NCI-H1417 treated with DMSO at 0.1 percent for 48 hours (cell line): ENCODE measurements around the gene MTMR12.
"Not testable (repeated sequence)": the region's sequence is repeated elsewhere in the genome, so short reads cannot be mapped to it uniquely, and the experiment has no call there.

Experiments
- DNase-seq: peaks from one replicate; lab custom pipeline; 2025; lab: John Stamatoyannopoulos, UW

The MTMR12 gene

GRCh38 chr5:32297181-32298058, 15.3 kb downstream of the MTMR12 start:
- no peak for DNase-seq

DNA sequence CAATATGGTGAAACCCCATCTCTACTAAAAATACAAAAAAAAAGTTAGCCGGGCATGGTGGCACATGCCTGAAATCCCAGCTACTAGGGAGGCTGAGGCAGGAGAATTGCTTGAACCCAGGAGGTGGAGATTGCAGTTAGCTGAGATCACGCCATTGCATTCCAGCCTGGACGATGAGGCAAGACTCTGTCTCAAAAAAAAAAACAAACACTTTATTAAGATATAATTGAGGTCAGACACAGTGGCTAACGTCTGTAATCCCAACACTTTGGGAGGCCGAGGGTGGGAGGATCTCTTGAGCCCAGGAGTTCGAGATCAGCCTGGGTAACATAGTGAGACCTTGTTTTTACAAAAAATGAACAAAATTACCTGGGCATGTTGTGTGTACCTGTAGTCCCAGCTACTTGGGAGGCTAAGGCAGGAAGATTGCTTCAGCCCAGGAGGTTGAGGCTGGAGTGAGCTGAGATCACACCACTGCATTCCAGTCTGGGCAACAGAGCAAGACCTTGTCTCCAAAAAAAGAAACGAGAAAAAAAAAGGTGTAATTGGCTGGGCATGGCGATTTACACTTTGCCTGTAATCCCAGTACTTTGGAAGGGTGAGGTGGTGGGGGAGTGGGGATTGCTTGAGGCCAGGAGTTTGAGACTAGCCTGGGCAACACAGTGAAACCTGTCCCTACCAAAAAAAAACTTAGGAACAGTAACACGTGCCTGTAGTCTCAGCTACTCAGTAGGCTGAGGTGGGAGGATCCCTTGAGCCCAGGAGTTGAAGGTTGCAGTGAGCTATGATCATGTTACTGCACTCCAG, 16.6 kb downstream of the MTMR12 start:
- DNase-seq, result not testable (repeated sequence)

DNA sequence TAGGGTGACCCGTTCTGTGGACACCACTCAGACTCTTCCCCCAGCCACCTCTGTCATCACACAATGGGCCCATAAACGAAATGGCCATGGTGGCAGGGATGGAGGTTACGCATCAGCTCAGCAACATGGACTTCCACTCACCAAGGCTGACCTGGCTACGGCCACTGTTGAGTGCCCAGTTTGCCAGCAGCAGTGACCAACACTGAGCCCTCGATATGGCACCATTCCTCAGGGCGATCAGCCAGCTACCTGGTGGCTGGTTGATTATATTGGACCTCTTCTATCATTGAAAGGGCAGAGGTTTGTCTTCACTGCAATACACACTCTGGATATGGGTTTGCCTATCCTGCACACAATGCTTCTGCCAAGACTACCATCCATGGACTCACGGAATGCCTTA, 21.1 kb downstream of the MTMR12 start:
- DNase-seq, result no peak

GRCh38 chr5:32290922-32291321, 21.8 kb downstream of the MTMR12 start:
- DNase-seq, result no peak

DNA sequence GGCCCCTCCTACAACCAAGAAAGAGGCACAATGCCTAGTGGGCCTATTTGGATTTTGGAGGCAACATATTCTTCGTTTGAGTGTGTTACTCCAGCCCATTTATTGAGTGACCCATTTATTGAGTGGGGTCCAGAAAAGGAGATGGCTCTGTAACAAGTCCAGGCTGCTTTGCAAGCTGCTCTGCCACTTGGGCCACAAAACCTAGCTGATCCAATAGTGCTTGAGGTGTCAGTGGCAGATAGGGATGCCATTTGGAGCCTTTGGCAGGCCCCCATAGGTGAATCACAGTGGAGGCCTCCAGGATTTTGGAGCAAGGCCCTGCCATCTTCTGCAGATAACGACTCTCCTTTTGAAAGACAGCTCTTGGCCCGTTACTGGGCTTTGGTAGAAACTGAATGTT, 22.2 kb downstream of the MTMR12 start:
- not testable (repeated sequence) for DNase-seq

DNA sequence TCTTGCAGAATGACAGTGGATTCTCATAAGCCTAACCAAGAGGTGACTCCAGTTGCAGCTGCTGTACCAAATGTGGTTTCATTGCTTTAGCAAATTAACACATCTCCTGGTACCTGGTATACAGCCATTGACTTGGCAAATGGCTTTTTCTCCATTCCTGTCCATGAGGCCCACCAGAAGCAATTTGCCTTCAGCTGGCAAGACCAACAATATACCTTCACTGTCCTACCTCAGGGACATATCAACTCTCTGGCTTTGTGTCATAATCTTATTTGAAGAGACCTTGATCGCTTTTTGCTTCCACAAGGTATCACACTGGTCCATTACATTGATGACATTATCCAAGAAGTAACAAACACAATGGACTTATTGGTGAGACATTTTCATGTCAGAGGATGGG, 22.8 kb downstream of the MTMR12 start:
- DNase-seq, result not testable (repeated sequence)

DNA sequence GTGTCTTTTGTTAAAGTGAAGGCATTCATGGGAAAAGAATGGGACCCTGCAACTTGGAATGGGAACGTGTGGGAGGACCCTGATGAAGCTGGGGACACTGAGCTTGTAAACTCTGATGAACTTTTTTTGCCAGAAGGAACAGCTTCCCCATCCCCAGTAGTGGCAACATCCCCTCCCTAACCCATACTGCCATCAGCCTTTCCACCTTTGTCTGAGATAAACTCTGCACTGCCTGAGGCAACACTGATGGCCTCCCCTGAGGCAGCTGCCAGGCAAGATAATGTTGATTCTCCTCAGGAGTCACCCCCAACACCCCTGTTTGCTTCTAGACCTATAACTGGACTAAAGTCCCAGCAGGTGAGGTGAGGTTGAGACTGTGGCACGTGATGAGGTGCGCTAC, 24.6 kb downstream of the MTMR12 start:
- DNase-seq, result not testable (repeated sequence)

DNA sequence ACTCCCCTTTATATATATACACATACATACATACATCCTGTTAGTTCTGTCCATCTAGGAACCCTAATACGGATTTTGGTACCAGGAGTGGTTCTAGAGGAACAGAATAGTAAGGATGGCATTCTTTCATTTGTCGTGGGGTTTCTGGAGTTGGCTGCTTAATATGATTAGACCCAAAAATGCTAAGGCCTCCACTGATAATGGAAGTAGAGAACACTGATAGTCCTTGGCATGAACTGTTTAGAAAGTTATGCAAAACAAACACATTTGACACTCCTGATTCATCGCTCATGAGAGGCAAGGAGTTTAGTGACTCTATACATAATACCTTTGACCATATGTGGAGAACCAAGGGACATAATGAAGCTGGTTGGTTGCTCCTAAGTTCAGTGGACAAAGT, 25.2 kb downstream of the MTMR12 start:
- not testable (repeated sequence) for DNase-seq

- DNase-seq, result no peak
These were observed 27.1 kb downstream of the MTMR12 start for GRCh38 chr5:32285510-32286138.

- no peak for DNase-seq
These were observed 29.0 kb downstream of the MTMR12 start for GRCh38 chr5:32283539-32284377.

DNA sequence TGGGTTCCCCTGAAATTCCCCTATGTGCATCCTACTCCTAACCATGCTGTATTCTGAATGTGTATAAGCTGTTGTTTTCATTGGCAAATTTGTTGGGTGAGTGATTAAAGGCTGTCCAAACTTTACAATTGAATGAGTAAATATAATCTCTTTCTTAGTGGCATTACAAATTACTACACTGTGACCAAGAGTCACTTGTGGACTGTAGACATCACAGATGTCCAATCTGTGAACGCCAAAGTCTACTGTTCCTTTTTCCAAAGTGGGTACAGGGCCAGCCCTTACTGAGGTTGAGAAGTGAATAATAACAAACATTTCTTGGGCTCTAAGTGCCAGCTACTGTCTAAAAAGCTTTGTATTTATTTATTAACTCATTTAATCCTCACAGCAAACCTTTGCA, 29.7 kb downstream of the MTMR12 start:
- DNase-seq, result no peak

- DNase-seq, result no peak
These were observed 30.1 kb downstream of the MTMR12 start for GRCh38 chr5:32282633-32283032.

- DNase-seq, result not testable (repeated sequence)
These were observed 31.2 kb downstream of the MTMR12 start for GRCh38 chr5:32281378-32282133.

GRCh38 chr5:32280656-32281081, 32.1 kb downstream of the MTMR12 start:
- DNase-seq, result no peak

- no peak for DNase-seq
These were observed 33.0 kb downstream of the MTMR12 start for GRCh38 chr5:32279786-32280185.

GRCh38 chr5:32279223-32279622, 33.5 kb downstream of the MTMR12 start:
- DNase-seq, result no peak

- DNase-seq, result no peak
These were observed 34.3 kb downstream of the MTMR12 start for GRCh38 chr5:32278406-32278805.

GRCh38 chr5:32277798-32278197, 34.9 kb downstream of the MTMR12 start:
- no peak for DNase-seq

DNA sequence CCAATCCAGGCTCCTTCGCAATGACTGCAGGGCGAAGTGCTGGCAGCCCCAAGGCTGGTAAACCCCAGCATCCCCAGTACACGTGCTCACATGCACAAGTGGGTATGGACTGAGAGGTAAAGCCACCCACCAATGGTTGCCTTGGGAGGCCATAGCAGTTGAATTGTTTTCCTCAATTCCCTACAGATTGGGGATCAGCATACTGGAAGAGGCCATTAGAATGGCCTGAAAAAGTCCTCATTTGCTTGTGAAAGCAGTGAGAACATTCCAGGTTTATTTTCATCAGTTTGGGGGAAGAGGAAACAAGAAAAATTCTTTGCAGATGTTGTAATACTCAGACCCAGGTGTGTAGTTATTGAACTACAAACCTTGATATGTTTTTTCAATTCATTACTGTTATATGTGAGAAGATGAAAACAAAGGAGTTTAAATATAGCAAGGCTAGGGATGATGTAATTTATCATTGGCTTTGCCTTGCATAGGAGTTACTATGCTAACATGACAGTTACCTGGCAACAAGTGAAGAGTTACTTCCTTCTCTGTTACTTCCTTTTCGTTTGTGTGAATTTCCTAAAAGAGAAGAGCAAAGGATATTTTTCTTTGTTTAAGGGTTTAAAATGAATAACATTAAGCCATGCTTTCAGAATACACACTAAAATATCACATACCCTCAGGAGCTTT, 36.4 kb downstream of the MTMR12 start:
- DNase-seq, result no peak

GRCh38 chr5:32275396-32275741, 37.4 kb downstream of the MTMR12 start:
- DNase-seq, result no peak
